PFSK-1 (cell line): ENCODE measurements around the gene ILK.

Source experiments
- FOXP2 ChIP-seq: optimal IDR thresholded peaks from 2 replicates; pipeline ENCODE3; 2011; ENCODE audit warnings: borderline replicate concordance, control low read depth, inconsistent platforms; ENCODE audit not compliant: insufficient read depth; ENCODE audit errors: extremely low read length, extremely low read depth
- POLR2AphosphoS5 ChIP-seq: IDR thresholded peaks from 2 replicates; pipeline ENCODE4 v1.6.1; 2012; ENCODE audit warnings: low read depth, mild to moderate bottlenecking, control low read depth, low read length, moderate library complexity
- SIN3A ChIP-seq: IDR thresholded peaks from 2 replicates; pipeline ENCODE4 v1.6.1; 2012; ENCODE audit warnings: mild to moderate bottlenecking, low read length, moderate library complexity, borderline replicate concordance; ENCODE audit not compliant: insufficient read depth
- TAF1 ChIP-seq: IDR thresholded peaks from 2 replicates; pipeline ENCODE4 v1.6.1; 2012; ENCODE audit warnings: low read length, control low read depth, borderline replicate concordance; ENCODE audit not compliant: insufficient read depth
- TF ChIP-seq, protein P1 (sequence below), 2 experiments: IDR thresholded peaks; 2 replicates each; pipeline versions ENCODE4 v1.6.1 to v1.8.0; 2011 to 2012; ENCODE audit warnings: low read depth in 2 of 2, low read length in 2 of 2, control low read depth in 1 of 2, inconsistent platforms in 1 of 2, mild to moderate bottlenecking in 1 of 2, moderate library complexity in 1 of 2; ENCODE audit not compliant: insufficient read depth in 1 of 2

GRCh38 chr11:6656584-6656915 is 53.0 kb downstream of the ILK start:
- TF ChIP-seq SIN3A, result no peak
- no peak for TF ChIP-seq POLR2AphosphoS5
- no peak for TF ChIP-seq FOXP2
- TF ChIP-seq, protein P1, sequence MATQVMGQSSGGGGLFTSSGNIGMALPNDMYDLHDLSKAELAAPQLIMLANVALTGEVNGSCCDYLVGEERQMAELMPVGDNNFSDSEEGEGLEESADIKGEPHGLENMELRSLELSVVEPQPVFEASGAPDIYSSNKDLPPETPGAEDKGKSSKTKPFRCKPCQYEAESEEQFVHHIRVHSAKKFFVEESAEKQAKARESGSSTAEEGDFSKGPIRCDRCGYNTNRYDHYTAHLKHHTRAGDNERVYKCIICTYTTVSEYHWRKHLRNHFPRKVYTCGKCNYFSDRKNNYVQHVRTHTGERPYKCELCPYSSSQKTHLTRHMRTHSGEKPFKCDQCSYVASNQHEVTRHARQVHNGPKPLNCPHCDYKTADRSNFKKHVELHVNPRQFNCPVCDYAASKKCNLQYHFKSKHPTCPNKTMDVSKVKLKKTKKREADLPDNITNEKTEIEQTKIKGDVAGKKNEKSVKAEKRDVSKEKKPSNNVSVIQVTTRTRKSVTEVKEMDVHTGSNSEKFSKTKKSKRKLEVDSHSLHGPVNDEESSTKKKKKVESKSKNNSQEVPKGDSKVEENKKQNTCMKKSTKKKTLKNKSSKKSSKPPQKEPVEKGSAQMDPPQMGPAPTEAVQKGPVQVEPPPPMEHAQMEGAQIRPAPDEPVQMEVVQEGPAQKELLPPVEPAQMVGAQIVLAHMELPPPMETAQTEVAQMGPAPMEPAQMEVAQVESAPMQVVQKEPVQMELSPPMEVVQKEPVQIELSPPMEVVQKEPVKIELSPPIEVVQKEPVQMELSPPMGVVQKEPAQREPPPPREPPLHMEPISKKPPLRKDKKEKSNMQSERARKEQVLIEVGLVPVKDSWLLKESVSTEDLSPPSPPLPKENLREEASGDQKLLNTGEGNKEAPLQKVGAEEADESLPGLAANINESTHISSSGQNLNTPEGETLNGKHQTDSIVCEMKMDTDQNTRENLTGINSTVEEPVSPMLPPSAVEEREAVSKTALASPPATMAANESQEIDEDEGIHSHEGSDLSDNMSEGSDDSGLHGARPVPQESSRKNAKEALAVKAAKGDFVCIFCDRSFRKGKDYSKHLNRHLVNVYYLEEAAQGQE (IDR thresholded peaks at IDR 0.05; ENCODE audit: insufficient read depth in 1 of 2, low read depth in 2 of 2, low read length in 2 of 2), result no peak
- TF ChIP-seq TAF1, result no peak
